ENCODE data around the gene PLCG2.
A peak's percentile ranks its signal among the peaks of the same experiment; 100 is the strongest.

GRCh38 chr16:81888520-81889394, 109.7 kb downstream of the PLCG2 start:
- no peak for TF ChIP-seq CTCF (IDR thresholded peaks at IDR 0.05; ENCODE audit: low read depth, low read length)
- TF ChIP-seq POLR2A (IDR thresholded peaks at IDR 0.05; ENCODE audit: extremely low read depth, insufficient read length) = no peak
- TF ChIP-seq MYC (IDR thresholded peaks at IDR 0.05; ENCODE audit: low read depth, low read length) = no peak
- peak; percentile 32; the same call in 1 of the 2 replicates for TF ChIP-seq MAX (IDR thresholded peaks at IDR 0.05; ENCODE audit: low read depth, low read length)

All from NB4 (cell line).